PC-9 (cell line): ENCODE data around the gene COL4A4. TPM values are rescaled to one million over a fixed set of nuclear protein-coding genes. Genes with fewer than 3 reads are reported as not detected.

Experiments used
- BruUV-seq: library from RNA; stranded (reverse); fragments of 400-500 nt; replicated peaks from 2 replicates; lab custom pipeline; 2021; lab: Mats Ljungman, UMichigan
- CTCF ChIA-PET: fragments of 300-600 bp; sonication (Branson Sonifier 250); formaldehyde crosslinking; loops from one replicate; lab custom pipeline; 2022; ENCODE audit warnings: antibody characterized with exemption; lab: Charles Lee
- POLR2A ChIA-PET: fragments of 300-600 bp; sonication (Branson Sonifier 250); formaldehyde crosslinking; loops from one replicate; lab custom pipeline; 2022; ENCODE audit warnings: antibody characterized with exemption; ENCODE audit not compliant: unreplicated experiment; lab: Charles Lee
- DNase-seq, 2 experiments: peaks; one replicate each; pipeline versions ENCODE4 v3.0.0 to v3.0.0-alpha.2; 2015 to 2022; ENCODE audit warnings: mixed read lengths in 1 of 2
- H2AFZ ChIP-seq: fragments of 200-600 bp; sonication (generic); 2 replicates; pipeline ENCODE4 v1.8.1; 2017; ENCODE audit warnings: antibody characterized with exemption
- H3F3A ChIP-seq: fragments of 200-600 bp; sonication (generic); 2 replicates; pipeline ENCODE4 v1.8.1; 2017; ENCODE audit warnings: antibody characterized with exemption, mild to moderate bottlenecking, low read depth; ENCODE audit not compliant: insufficient read depth
- H3K27ac ChIP-seq: fragments of 200-600 bp; sonication (generic); 2 replicates; pipeline ENCODE4 v1.6.1; 2016; ENCODE audit warnings: mixed run types
- H3K27me3 ChIP-seq: fragments of 200-600 bp; sonication (generic); 2 replicates; pipeline ENCODE4 v1.6.1; 2016; ENCODE audit warnings: low read depth, mixed run types; ENCODE audit not compliant: insufficient read depth
- H3K36me3 ChIP-seq: fragments of 200-600 bp; sonication (generic); 2 replicates; pipeline ENCODE4 v1.6.1; 2016; ENCODE audit warnings: low read depth, mixed run types
- H3K4me1 ChIP-seq: fragments of 200-600 bp; sonication (generic); replicated peaks from 2 replicates; pipeline ENCODE4 v1.6.1; 2016; ENCODE audit warnings: mixed run types; ENCODE audit not compliant: insufficient read depth
- H3K4me2 ChIP-seq: fragments of 200-600 bp; sonication (generic); 2 replicates; pipeline ENCODE4 v1.6.1; 2017; ENCODE audit warnings: mixed run types
- H3K4me3 ChIP-seq: fragments of 200-600 bp; sonication (generic); 2 replicates; pipeline ENCODE4 v1.6.1; 2016; ENCODE audit warnings: mixed run types
- H3K79me2 ChIP-seq: fragments of 200-600 bp; sonication (generic); 2 replicates; pipeline ENCODE4 v1.6.1; 2017; ENCODE audit warnings: low read depth, mixed run types
- H3K9me2 ChIP-seq: fragments of 200-600 bp; sonication (generic); 2 replicates; pipeline ENCODE4 v1.8.1; 2017; ENCODE audit warnings: mild to moderate bottlenecking; ENCODE audit not compliant: insufficient read depth
- H3K9me3 ChIP-seq: fragments of 200-600 bp; sonication (generic); 2 replicates; pipeline ENCODE4 v1.8.1; 2016; ENCODE audit warnings: low read depth; ENCODE audit not compliant: insufficient read depth
- H4K20me1 ChIP-seq: fragments of 200-600 bp; sonication (generic); 2 replicates; pipeline ENCODE4 v1.8.1; 2017; ENCODE audit not compliant: insufficient read depth
- CTCF ChIP-seq: fragments of 200-600 bp; sonication (generic); conservative IDR thresholded peaks from 2 replicates; pipeline ENCODE4 v1.6.1; 2017; ENCODE audit warnings: mixed run types, antibody characterized with exemption, mild to moderate bottlenecking, moderate library complexity
- EZH2 ChIP-seq: fragments of 200-600 bp; sonication (generic); IDR thresholded peaks from 2 replicates; pipeline ENCODE4 v1.8.0; 2017; ENCODE audit warnings: antibody characterized with exemption, low read depth
- intact Hi-C: fragments of 100-400 bp; cut with micrococcal nuclease; formaldehyde crosslinking; loops from one replicate; pipeline ENCODE4 v1.10.0; 2022; ENCODE audit not compliant: unreplicated experiment
- total RNA-seq: library from RNA; stranded (reverse); gene quantifications from 2 replicates; pipeline ENCODE4 v1.2.3, GENCODE V29; 2021

COL4A4 gene
- total RNA-seq, 1 experiment from 2014 or later = 5.6 TPM

- H3K79me2 ChIP-seq = no peaks in the 10 kb centered on the region
- no peaks in the 10 kb centered on the region for H3K9me3 ChIP-seq
- ChIA-PET CTCF (no interaction called here), POLR2A (no interaction called here)
- intact Hi-C loops = no loop called here
- no peak overlapping the region for H3K4me3 ChIP-seq
- H3F3A ChIP-seq = no peaks in the 10 kb centered on the region
- no peaks in the 10 kb centered on the region for H3K4me1 ChIP-seq
- H2AFZ ChIP-seq = no peak overlapping the region
- no peaks in the 10 kb centered on the region for H3K36me3 ChIP-seq
- H3K4me2 ChIP-seq = no peak overlapping the region
- H3K27me3 ChIP-seq = no peaks in the 10 kb centered on the region
- no peaks in the 10 kb centered on the region for H4K20me1 ChIP-seq
- no peaks in the 10 kb centered on the region for H3K9me2 ChIP-seq
- no peak for DNase-seq
- H3K27ac ChIP-seq = no peak overlapping the region
- no peak for TF ChIP-seq EZH2
- TF ChIP-seq CTCF = no peak
- BruUV-seq = no TSS peak
These were observed 164.3 kb downstream of the COL4A4 start for GRCh38 chr2:226999661-227000060.

DNA sequence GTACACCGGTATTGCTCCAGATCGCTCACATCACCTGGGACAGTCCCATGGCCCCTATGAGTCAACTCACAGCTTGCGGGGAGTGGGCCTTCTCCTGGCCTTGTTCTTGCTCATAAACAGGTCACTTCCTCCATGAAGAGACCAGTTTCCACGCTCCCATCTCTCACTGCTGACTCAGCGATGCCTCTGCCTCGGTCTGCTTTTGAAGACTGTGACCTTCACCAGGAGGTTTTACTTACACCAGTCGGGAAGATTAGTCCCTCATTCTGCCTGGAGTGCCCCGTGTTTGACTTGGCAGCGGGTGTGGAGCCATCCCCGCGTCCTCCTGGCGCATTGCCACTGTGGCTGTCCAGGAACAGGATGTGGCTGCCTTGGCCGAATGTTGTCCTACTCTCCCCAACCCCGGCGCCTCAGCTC, 168.4 kb downstream of the COL4A4 start:
- BruUV-seq = no TSS peak
- Histone ChIP-seq H3K9me2 (no peaks in the 10 kb centered on the region), H3K4me1 (no peaks in the 10 kb centered on the region), H4K20me1 (no peaks in the 10 kb centered on the region), H3K4me3 (no peak overlapping the region), H3K79me2 (no peaks in the 10 kb centered on the region), H3F3A (no peaks in the 10 kb centered on the region), H2AFZ (no peak overlapping the region), H3K4me2 (no peak overlapping the region), H3K27ac (no peak overlapping the region), H3K27me3 (no peaks in the 10 kb centered on the region), H3K9me3 (no peaks in the 10 kb centered on the region), H3K36me3 (no peaks in the 10 kb centered on the region)
- CTCF ChIA-PET = no interaction called here
- DNase-seq = no peak
- POLR2A ChIA-PET = no interaction called here
- TF ChIP-seq EZH2 = no peak
- TF ChIP-seq CTCF = no peak
- intact Hi-C loops = no loop called here

DNA sequence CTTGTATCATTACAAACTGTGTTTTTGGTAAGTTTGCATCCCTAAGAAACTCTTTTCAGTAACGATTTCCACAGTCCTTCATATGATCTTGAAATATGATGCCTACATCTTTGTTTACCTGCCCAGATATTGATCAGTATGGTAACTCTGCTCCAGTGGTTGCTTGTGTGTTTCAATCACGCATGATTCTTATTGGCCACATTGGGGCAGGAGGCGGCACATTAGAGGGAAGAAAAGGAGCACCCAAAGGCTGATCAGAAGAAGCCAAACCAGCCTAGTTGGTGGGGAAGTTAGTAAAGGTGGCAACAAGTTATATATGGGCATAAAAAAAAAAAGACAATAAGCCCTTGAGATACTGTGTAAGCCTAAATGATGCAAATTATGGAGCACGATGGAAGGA, 169.2 kb downstream of the COL4A4 start:
- H3K27ac ChIP-seq = no peak overlapping the region
- H3F3A ChIP-seq = no peaks in the 10 kb centered on the region
- no peak for DNase-seq
- H2AFZ ChIP-seq = no peak overlapping the region
- H3K36me3 ChIP-seq = no peaks in the 10 kb centered on the region
- no peaks in the 10 kb centered on the region for H3K4me1 ChIP-seq
- intact Hi-C loops = no loop called here
- H3K9me2 ChIP-seq = no peaks in the 10 kb centered on the region
- no peaks in the 10 kb centered on the region for H4K20me1 ChIP-seq
- no TSS peak for BruUV-seq
- no peak overlapping the region for H3K4me2 ChIP-seq
- POLR2A ChIA-PET = no interaction called here
- no peaks in the 10 kb centered on the region for H3K79me2 ChIP-seq
- no peaks in the 10 kb centered on the region for H3K9me3 ChIP-seq
- H3K27me3 ChIP-seq = no peaks in the 10 kb centered on the region
- no peak for TF ChIP-seq EZH2
- CTCF ChIA-PET = no interaction called here
- no peak overlapping the region for H3K4me3 ChIP-seq

- ChIA-PET CTCF (no interaction called here), POLR2A (no interaction called here)
- H3K27me3 ChIP-seq = no peaks in the 10 kb centered on the region
- no peaks in the 10 kb centered on the region for H3K9me2 ChIP-seq
- no peak overlapping the region for H3K27ac ChIP-seq
- no peaks in the 10 kb centered on the region for H3K9me3 ChIP-seq
- no peak for DNase-seq
- no TSS peak for BruUV-seq
- no peak overlapping the region for H3K4me2 ChIP-seq
- intact Hi-C loops = no loop called here
- no peaks in the 10 kb centered on the region for H3F3A ChIP-seq
- no peak overlapping the region for H2AFZ ChIP-seq
- H4K20me1 ChIP-seq = no peaks in the 10 kb centered on the region
- H3K4me3 ChIP-seq = no peak overlapping the region
- no peaks in the 10 kb centered on the region for H3K36me3 ChIP-seq
- H3K4me1 ChIP-seq = no peaks in the 10 kb centered on the region
- H3K79me2 ChIP-seq = no peaks in the 10 kb centered on the region
- TF ChIP-seq CTCF (no peak), EZH2 (no peak)
These were observed 170.8 kb downstream of the COL4A4 start for GRCh38 chr2:226993171-226993570.
